Measurements from ENCODE around the gene PGA4.

DNA sequence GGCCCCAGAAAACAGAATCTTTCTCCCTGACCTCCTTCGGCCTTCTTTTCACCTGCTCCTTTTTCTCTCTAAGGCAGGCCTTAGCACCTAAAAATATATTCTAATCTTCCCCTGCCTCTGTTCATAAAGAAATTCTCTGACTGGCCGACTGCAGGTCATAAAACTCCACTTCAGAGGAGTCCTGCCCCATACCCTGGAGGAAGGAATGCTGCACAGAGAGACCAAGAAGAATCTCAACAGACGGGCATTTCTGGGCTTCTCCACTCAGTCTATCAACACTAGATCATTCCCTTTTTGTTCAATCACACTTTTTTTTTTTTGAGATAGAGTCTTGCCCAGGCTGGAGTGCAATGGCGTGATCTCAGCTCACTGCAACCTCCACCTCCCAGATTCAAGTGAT, 38.5 kb upstream of the PGA4 start:
- TF ChIP-seq POLR2A (IDR thresholded peaks at IDR 0.05) (no peak), EP300 (IDR thresholded peaks at IDR 0.05) (no peak)
- TF ChIP-seq, protein P1, sequence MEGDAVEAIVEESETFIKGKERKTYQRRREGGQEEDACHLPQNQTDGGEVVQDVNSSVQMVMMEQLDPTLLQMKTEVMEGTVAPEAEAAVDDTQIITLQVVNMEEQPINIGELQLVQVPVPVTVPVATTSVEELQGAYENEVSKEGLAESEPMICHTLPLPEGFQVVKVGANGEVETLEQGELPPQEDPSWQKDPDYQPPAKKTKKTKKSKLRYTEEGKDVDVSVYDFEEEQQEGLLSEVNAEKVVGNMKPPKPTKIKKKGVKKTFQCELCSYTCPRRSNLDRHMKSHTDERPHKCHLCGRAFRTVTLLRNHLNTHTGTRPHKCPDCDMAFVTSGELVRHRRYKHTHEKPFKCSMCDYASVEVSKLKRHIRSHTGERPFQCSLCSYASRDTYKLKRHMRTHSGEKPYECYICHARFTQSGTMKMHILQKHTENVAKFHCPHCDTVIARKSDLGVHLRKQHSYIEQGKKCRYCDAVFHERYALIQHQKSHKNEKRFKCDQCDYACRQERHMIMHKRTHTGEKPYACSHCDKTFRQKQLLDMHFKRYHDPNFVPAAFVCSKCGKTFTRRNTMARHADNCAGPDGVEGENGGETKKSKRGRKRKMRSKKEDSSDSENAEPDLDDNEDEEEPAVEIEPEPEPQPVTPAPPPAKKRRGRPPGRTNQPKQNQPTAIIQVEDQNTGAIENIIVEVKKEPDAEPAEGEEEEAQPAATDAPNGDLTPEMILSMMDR (IDR thresholded peaks at IDR 0.05), result no peak

Data from upper lobe of left lung (tissue), 4 donors.